Omental fat pad (tissue), 4 donors: Measurements from ENCODE around the gene CACNA2D4. TPM values are rescaled to one million over a fixed set of nuclear protein-coding genes. Genes with fewer than 3 reads are reported as not detected.

Experiments
- ATAC-seq: fragments of 150-250 bp; one replicate; pipeline ENCODE4 v1.9.1; 2016; ENCODE audit warnings: mild to moderate bottlenecking, moderate library complexity; ENCODE audit not compliant: low FRiP score
- DNase-seq: peaks from one replicate; pipeline ENCODE4 v3.0.0-alpha.2; 2019; ENCODE audit warnings: low spot score
- total RNA-seq, 4 donors: library from RNA; depleted of rRNA; stranded (reverse); fragments of >200 nt; gene quantifications; one replicate each; pipeline ENCODE4 v1.1.0, GENCODE V29; 2016
- TF ChIP-seq, protein P1 (sequence below), 3 donors: fragments of 450-650 bp; IDR thresholded peaks; one replicate each; pipeline ENCODE4 v1.5.1; 2016 to 2017; ENCODE audit warnings: antibody characterized with exemption in 3 of 3, mild to moderate bottlenecking in 3 of 3, moderate library complexity in 2 of 3

The CACNA2D4 gene
- total RNA-seq, 4 donors from 2014 or later, result 3.9 to 13.0 (median 6.8) TPM

DNA sequence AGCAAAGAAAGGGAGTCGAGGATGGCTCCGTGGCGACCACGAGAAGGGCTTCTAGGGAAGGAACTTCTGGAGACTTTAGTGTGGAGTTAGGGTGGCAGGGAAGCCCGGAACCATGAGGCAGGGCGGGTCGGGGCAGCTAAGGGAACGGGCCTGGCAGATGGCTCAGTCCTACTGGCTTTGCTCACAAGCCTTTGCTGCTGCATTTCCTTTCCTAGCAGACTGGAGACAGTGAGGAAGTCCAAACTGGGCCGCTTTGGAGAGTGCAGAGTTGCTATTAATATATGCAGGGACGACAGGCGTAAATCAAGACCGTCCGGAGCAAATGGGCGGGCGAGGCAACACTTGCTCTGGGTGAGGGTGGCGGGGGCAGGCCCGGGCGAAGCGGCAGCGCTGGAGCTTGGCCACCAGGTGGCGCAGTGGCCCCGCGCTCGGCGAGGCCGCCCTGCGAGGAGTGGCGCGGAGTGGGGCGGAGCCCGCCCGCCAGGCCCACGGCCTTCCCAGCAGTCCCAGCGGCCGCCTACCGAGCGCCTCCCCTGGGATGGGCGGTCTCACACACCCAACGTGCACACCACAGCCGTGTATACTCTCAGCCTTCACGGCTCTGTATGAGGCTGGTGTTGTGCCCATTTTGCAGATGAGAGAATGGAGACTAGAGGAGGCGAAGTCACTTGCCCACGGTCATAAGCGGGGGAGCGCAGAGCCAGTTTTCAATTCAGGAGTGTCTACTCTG is 122.5 kb downstream of the CACNA2D4 start:
- peak; percentile 49 for DNase-seq
- ATAC-seq, result peak; percentile 94
- TF ChIP-seq, protein P1, sequence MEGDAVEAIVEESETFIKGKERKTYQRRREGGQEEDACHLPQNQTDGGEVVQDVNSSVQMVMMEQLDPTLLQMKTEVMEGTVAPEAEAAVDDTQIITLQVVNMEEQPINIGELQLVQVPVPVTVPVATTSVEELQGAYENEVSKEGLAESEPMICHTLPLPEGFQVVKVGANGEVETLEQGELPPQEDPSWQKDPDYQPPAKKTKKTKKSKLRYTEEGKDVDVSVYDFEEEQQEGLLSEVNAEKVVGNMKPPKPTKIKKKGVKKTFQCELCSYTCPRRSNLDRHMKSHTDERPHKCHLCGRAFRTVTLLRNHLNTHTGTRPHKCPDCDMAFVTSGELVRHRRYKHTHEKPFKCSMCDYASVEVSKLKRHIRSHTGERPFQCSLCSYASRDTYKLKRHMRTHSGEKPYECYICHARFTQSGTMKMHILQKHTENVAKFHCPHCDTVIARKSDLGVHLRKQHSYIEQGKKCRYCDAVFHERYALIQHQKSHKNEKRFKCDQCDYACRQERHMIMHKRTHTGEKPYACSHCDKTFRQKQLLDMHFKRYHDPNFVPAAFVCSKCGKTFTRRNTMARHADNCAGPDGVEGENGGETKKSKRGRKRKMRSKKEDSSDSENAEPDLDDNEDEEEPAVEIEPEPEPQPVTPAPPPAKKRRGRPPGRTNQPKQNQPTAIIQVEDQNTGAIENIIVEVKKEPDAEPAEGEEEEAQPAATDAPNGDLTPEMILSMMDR (IDR thresholded peaks at IDR 0.05), result peak in 2 of 3 donors; percentile 98

DNA sequence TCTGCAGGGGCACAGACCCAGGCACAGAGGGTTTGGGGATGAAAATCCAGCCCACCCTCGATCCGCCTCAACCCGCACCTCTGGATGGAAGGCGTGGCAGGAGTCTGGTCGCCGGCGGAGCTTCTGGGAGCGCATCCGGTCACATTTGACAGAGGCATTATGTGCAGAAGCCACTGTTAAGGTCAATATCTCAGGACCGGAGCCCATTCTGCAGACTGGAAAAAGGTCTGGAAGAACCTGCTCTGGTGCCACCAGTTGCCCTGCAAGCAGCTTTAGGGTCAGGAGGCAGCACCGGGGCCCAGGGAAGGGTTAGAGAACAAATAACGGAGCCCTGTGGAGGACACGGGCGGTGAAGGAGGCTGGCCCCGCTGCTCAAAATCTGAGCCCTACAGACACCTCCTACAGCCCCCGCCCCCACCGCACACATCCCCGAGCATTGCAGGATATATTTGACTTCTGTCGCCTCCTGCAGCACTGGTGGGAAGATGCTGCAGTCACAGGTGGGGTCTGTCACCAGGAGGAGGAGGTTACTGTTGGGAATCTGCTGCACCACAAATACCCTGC is 123.1 kb downstream of the CACNA2D4 start:
- DNase-seq, result no peak
- TF ChIP-seq, protein P1 (IDR thresholded peaks at IDR 0.05), result no peak
- no peak for ATAC-seq

DNA sequence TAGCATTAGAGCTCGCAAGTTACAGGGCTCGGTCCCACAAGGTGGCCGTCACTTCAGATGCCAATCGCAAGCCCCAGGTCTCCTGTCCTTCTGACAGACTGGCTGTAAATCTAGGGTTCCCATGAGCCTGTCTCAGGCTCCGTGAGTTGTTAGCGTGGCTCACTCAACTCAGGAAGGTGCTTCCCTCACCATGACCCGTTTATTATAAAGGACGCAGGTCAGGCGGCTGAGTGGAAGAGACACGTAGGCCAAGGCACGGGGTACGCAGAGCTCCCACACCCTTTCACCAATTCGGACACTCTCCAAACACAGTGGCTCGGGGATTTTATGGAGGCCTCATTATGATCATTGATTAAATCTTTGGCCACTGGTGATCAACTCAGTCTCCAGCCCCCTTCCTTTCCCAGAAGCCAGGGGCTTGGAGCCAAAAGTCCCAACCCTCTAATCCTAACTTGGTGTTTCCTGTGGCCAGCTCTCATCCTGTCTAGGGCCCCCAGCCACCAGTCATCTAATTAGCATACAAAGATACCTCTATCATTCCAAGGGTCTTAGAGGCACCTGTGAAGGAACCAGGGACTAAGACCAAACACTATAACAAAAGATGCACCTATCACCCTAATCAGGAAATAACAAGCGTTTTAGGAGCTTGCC is 123.9 kb downstream of the CACNA2D4 start:
- no peak for DNase-seq
- TF ChIP-seq, protein P1 (IDR thresholded peaks at IDR 0.05), result no peak

DNA sequence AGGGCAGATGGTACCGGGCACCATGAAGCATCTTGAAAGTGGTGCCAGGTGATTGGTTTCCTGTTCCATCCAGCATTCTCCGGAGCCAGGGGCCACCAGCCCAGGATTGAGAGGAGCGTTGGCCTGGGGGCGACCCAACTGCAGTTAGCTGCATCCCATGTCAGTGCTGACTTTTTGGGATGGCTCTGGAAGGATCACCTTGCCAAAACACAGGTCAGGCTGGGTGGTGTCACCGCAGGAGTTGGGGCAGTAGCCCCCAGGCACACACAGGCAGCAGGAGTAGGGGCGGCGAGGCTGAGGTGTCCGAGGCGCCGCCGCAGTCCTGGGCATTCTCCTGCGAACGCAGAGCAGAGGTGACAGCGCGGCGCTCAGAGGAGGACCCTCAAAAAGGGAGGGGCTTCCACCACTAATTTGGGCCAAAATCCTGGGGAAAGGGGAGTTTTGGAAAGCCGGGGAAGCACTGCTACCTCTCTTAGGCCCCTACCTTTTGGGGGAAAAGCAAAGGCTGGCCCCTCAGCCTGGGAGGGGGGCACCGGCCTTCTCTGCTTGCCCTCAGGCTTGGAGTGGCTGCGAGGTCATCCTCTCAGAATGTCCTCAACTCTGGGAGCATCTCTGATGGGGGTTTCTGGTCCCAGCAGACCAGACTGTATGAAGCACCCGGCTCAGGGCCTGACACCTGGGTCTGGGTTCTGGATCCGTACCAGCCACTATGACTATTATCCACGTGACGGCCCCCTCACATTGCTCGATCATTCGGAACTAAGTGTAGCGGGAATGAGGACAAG is 124.8 kb downstream of the CACNA2D4 start:
- ATAC-seq (no peak), DNase-seq (no peak)
- TF ChIP-seq, protein P1 (IDR thresholded peaks at IDR 0.05), result no peak

More for the DNA sequence above, 123.9 kb downstream of the CACNA2D4 start:
- ATAC-seq, result no peak

DNA sequence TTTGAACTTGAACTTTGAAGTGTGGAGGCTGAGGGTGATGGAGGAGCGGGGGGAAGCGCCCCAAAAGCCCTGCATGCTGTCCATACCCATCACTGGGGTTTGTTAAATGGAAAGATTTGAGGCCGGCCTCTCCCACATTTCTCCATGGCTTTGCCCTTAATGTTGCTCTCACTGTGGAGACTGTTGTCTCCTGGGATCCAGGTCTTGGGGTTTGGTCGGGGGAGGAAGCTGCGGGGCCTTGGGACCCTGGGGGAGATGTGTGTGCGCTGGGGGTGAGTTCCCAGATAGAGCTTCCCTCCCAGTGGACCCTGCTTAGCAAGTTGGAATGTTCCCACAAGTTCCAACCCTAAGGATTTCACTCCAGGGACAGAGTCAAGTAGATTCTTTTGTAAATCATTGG is 126.0 kb downstream of the CACNA2D4 start:
- no peak for ATAC-seq
- no peak for DNase-seq
- TF ChIP-seq, protein P1 (IDR thresholded peaks at IDR 0.05), result no peak

DNA sequence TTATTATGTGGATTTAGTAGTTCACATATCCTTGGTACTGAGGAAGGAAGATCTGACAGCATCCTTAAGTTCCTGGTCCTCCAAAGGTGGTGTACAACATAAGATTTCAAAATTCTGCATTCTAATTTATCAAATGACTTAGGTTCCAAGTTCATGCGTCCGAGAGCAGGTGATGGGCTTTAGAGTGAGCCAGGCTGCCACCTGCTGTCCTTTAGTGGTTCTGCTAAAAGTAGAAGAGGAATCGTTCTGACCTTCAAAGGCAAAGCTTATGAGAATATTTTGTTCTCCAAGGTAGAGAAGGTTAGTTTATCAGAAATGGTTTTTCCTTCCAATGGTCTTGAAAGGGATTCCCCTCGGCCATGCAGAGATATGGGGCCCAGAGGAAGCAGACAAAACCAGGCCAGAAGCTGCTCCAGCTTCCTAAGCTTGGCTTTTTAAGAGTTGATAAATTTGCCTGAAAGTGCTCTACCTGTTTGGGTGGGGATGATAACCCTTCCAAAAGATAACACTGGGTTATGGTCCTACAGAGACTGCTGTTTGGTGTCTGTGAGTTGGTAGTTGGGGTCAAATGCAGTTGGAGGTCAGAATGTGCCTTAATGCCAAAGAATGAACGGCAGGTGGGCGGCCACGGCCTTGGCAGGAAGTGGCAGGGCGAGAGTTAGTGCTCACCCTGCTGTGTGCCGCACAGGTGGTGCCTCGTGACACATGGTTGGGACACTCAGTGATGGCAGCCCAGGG is 127.2 kb downstream of the CACNA2D4 start:
- ATAC-seq, result no peak
- TF ChIP-seq, protein P1 (IDR thresholded peaks at IDR 0.05), result peak in 2 of 3 donors; percentile 3 to 55
- DNase-seq, result no peak
